GM12878 (cell line): ENCODE measurements around the gene TMEM106A. TPM values are rescaled to one million over a fixed set of nuclear protein-coding genes. Genes with fewer than 3 reads are reported as not detected.

Source experiments
- CUX1 ChIP-seq: IDR thresholded peaks from 2 replicates; pipeline ENCODE4 v1.6.1; 2012; ENCODE audit warnings: improper control_type of control experiment, low read depth, low read length; ENCODE audit not compliant: insufficient replicate concordance
- E4F1 ChIP-seq: fragments of 450-650 bp; IDR thresholded peaks from 2 replicates; pipeline ENCODE4 v1.6.1; 2018; ENCODE audit warnings: borderline replicate concordance, mild to moderate bottlenecking; ENCODE audit not compliant: partially characterized antibody
- MYB ChIP-seq: fragments of 150-350 bp; IDR thresholded peaks from 2 replicates; pipeline ENCODE4 v1.6.1; 2014; ENCODE audit warnings: mild to moderate bottlenecking, low read depth, low read length, borderline replicate concordance
- NKRF ChIP-seq: fragments of 450-650 bp; conservative IDR thresholded peaks from 2 replicates; pipeline ENCODE4 v1.6.1; 2017; ENCODE audit warnings: mild to moderate bottlenecking, moderate library complexity
- STAT1 ChIP-seq: fragments of 450-650 bp; conservative IDR thresholded peaks from 2 replicates; pipeline ENCODE4 v1.6.1; 2014; ENCODE audit warnings: antibody characterized with exemption, mild to moderate bottlenecking
- SUPT20H ChIP-seq: IDR thresholded peaks from 2 replicates; pipeline ENCODE4 v1.6.1; 2011; ENCODE audit warnings: low read depth, mild to moderate bottlenecking, low read length, moderate library complexity, borderline replicate concordance; ENCODE audit not compliant: control insufficient read depth
- YY1 ChIP-seq: IDR thresholded peaks from 2 replicates; pipeline ENCODE4 v1.6.1; 2011; ENCODE audit warnings: low read depth, mild to moderate bottlenecking, low read length
- ZZZ3 ChIP-seq: IDR thresholded peaks from 2 replicates; pipeline ENCODE4 v1.6.1; 2011; ENCODE audit warnings: low read depth; ENCODE audit not compliant: control insufficient read depth, insufficient read length
- polyA plus RNA-seq, 11 experiments: library from polyadenylated mRNA; depleted of rRNA in 4 of 11; unstranded in 6 of 11; stranded (reverse) in 5 of 11; fragments of >200 nt; fragmentation: Nextera tagmentation in 4 of 11; fragmentation: Illumina TruSeq in 1 of 11; extraction: Ambion mirVana in 4 of 11; extraction: Trizol in 1 of 11; gene quantifications; 1 replicate in 1 of 11; 2 replicates in 10 of 11; pipeline versions ENCODE4 v1.2.1 to v1.2.3, GENCODE V29; 2011 to 2016; ENCODE audit warnings: inconsistent platforms in 2 of 11, missing spikeins in 2 of 11, low read depth in 1 of 11
- total RNA-seq, 4 experiments: library from RNA; depleted of rRNA in 3 of 4; stranded (reverse); fragments of >200 nt in 3 of 4; fragmentation: Illumina TruSeq in 1 of 4; extraction: Trizol in 1 of 4; gene quantifications; 2 replicates each; pipeline versions ENCODE4 v1.2.1 to v1.2.3, GENCODE V29; 2013 to 2021
- TF ChIP-seq, protein P1 (sequence below), 3 experiments: IDR thresholded peaks in 2 of 3; conservative IDR thresholded peaks in 1 of 3; 2 replicates each; pipeline ENCODE4 v1.5.1; 2011; ENCODE audit warnings: low read depth in 3 of 3, low read length in 3 of 3, mild to moderate bottlenecking in 3 of 3, control low read depth in 2 of 3, moderate library complexity in 2 of 3, inconsistent platforms in 1 of 3, mixed read lengths in 1 of 3; ENCODE audit not compliant: control insufficient read depth in 2 of 3, insufficient read depth in 1 of 3; ENCODE audit errors: extremely low read depth in 1 of 3
- TF ChIP-seq, protein P2 (sequence below): fragments of 450-650 bp; IDR thresholded peaks from 2 replicates; pipeline ENCODE4 v1.6.1; 2018; ENCODE audit warnings: mild to moderate bottlenecking, low read depth, moderate library complexity; ENCODE audit not compliant: partially characterized antibody

The TMEM106A gene
- total and polyA plus RNA-seq, 10 of the 15 experiments (the other 5 are each of a cell fraction or from before 2014, with no cell fraction given), result 2.3 to 18.7 (median 9.3) TPM

GRCh38 chr17:43170766-43171585 is 40.7 kb upstream of the TMEM106A start, which contains the start of gene NBR1 (continued):
- TF ChIP-seq E4F1 (no peak), ZZZ3 (no peak), MYB (no peak), NKRF (0 out of 2 replicates have a peak, but pooled peaks have one; percentile 8), CUX1 (no peak), YY1 (peak; percentile 96), SUPT20H (no peak), STAT1 (no peak)
- TF ChIP-seq, protein P1, sequence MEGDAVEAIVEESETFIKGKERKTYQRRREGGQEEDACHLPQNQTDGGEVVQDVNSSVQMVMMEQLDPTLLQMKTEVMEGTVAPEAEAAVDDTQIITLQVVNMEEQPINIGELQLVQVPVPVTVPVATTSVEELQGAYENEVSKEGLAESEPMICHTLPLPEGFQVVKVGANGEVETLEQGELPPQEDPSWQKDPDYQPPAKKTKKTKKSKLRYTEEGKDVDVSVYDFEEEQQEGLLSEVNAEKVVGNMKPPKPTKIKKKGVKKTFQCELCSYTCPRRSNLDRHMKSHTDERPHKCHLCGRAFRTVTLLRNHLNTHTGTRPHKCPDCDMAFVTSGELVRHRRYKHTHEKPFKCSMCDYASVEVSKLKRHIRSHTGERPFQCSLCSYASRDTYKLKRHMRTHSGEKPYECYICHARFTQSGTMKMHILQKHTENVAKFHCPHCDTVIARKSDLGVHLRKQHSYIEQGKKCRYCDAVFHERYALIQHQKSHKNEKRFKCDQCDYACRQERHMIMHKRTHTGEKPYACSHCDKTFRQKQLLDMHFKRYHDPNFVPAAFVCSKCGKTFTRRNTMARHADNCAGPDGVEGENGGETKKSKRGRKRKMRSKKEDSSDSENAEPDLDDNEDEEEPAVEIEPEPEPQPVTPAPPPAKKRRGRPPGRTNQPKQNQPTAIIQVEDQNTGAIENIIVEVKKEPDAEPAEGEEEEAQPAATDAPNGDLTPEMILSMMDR (IDR thresholded peaks at IDR 0.05 in 2 of 3, conservative IDR thresholded peaks at IDR 0.05 in 1 of 3; ENCODE audit: control insufficient read depth in 2 of 3, extremely low read depth in 1 of 3, insufficient read depth in 1 of 3, low read depth in 3 of 3, low read length in 3 of 3), result peak in 2 of 3 experiments; percentile 21 to 27; a peak in 2 of 6 replicates
- TF ChIP-seq, protein P2, sequence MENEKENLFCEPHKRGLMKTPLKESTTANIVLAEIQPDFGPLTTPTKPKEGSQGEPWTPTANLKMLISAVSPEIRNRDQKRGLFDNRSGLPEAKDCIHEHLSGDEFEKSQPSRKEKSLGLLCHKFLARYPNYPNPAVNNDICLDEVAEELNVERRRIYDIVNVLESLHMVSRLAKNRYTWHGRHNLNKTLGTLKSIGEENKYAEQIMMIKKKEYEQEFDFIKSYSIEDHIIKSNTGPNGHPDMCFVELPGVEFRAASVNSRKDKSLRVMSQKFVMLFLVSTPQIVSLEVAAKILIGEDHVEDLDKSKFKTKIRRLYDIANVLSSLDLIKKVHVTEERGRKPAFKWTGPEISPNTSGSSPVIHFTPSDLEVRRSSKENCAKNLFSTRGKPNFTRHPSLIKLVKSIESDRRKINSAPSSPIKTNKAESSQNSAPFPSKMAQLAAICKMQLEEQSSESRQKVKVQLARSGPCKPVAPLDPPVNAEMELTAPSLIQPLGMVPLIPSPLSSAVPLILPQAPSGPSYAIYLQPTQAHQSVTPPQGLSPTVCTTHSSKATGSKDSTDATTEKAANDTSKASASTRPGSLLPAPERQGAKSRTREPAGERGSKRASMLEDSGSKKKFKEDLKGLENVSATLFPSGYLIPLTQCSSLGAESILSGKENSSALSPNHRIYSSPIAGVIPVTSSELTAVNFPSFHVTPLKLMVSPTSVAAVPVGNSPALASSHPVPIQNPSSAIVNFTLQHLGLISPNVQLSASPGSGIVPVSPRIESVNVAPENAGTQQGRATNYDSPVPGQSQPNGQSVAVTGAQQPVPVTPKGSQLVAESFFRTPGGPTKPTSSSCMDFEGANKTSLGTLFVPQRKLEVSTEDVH, result no peak
